Liver (tissue), 9 donors: ENCODE data around the gene CORO7. TPM values are rescaled to one million over a fixed set of nuclear protein-coding genes. Genes with fewer than 3 reads are reported as not detected.

Experiments
- DNase-seq: peaks from one replicate; pipeline ENCODE4 v3.0.0-alpha.2; 2017; ENCODE audit warnings: low spot score
- H3K27ac ChIP-seq, 2 donors: one replicate each; pipeline ENCODE4 v1.7.0; 2013; ENCODE audit warnings: inconsistent platforms in 2 of 2, low read length in 2 of 2, control low read depth in 1 of 2, low read depth in 1 of 2, mild to moderate bottlenecking in 1 of 2
- H3K27me3 ChIP-seq, 4 donors: one replicate each; pipeline versions ENCODE4 v1.6.1 to v1.7.0; 2013; ENCODE audit warnings: low read length in 3 of 4, inconsistent platforms in 1 of 4, mild to moderate bottlenecking in 1 of 4, moderate library complexity in 1 of 4; ENCODE audit not compliant: control insufficient read depth in 4 of 4, insufficient read depth in 4 of 4
- H3K36me3 ChIP-seq, 4 donors: one replicate each; pipeline versions ENCODE4 v1.6.1 to v1.7.0; 2013; ENCODE audit warnings: low read length in 3 of 4, mild to moderate bottlenecking in 3 of 4, low read depth in 1 of 4, moderate library complexity in 1 of 4; ENCODE audit not compliant: control insufficient read depth in 4 of 4, insufficient read depth in 3 of 4
- H3K4me1 ChIP-seq, 4 donors: one replicate each; pipeline versions ENCODE4 v1.6.1 to v1.7.0; 2013; ENCODE audit warnings: low read length in 3 of 4, mild to moderate bottlenecking in 3 of 4, moderate library complexity in 1 of 4; ENCODE audit not compliant: control insufficient read depth in 4 of 4, insufficient read depth in 4 of 4
- H3K4me3 ChIP-seq, 3 donors: one replicate each; pipeline versions ENCODE4 v1.6.1 to v1.7.0; 2013; ENCODE audit warnings: low read length in 3 of 3, control low read depth in 1 of 3, low read depth in 1 of 3, mild to moderate bottlenecking in 1 of 3
- H3K9ac ChIP-seq, 2 donors: one replicate each; pipeline ENCODE4 v1.7.0; 2013; ENCODE audit warnings: low read length in 2 of 2, mild to moderate bottlenecking in 2 of 2, moderate library complexity in 2 of 2, control low read depth in 1 of 2, low read depth in 1 of 2
- H3K9me3 ChIP-seq, 4 donors: one replicate each; pipeline versions ENCODE4 v1.6.1 to v1.7.0; 2013; ENCODE audit warnings: low read length in 3 of 4; ENCODE audit not compliant: control insufficient read depth in 4 of 4
- ATF3 ChIP-seq: IDR thresholded peaks from 2 replicates; pipeline ENCODE4 v1.6.1; 2016; ENCODE audit warnings: antibody characterized with exemption
- FOXA1 ChIP-seq: IDR thresholded peaks from 2 replicates; pipeline ENCODE4 v1.6.1; 2016; ENCODE audit warnings: antibody characterized with exemption
- FOXA2 ChIP-seq: IDR thresholded peaks from 2 replicates; pipeline ENCODE4 v1.6.1; 2016; ENCODE audit warnings: antibody characterized with exemption
- GABPA ChIP-seq, 2 donors: IDR thresholded peaks in 1 of 2; conservative IDR thresholded peaks in 1 of 2; 2 replicates each; pipeline ENCODE4 v1.6.1; 2016; ENCODE audit warnings: antibody characterized with exemption in 2 of 2, mild to moderate bottlenecking in 1 of 2, moderate library complexity in 1 of 2
- HNF4A ChIP-seq, 2 donors: conservative IDR thresholded peaks; 2 replicates each; pipeline ENCODE4 v1.6.1; 2016; ENCODE audit warnings: antibody characterized with exemption in 2 of 2, mild to moderate bottlenecking in 2 of 2
- HNF4G ChIP-seq: IDR thresholded peaks from 2 replicates; pipeline ENCODE4 v1.6.1; 2016; ENCODE audit warnings: antibody characterized with exemption
- NR2F2 ChIP-seq: IDR thresholded peaks from 2 replicates; pipeline ENCODE4 v1.6.1; 2016; ENCODE audit warnings: antibody characterized with exemption
- RAD21 ChIP-seq, 2 donors: IDR thresholded peaks; 2 replicates each; pipeline ENCODE4 v1.6.1; 2016; ENCODE audit warnings: antibody characterized with exemption in 2 of 2, mild to moderate bottlenecking in 2 of 2
- REST ChIP-seq: IDR thresholded peaks from 2 replicates; pipeline ENCODE4 v1.6.1; 2016; ENCODE audit warnings: antibody characterized with exemption, mild to moderate bottlenecking
- ZBTB33 ChIP-seq: IDR thresholded peaks from 2 replicates; pipeline ENCODE4 v1.6.1; 2016; ENCODE audit warnings: antibody characterized with exemption
- WGBS: extraction: QIAGEN DNeasy Blood & Tissue Kit; methylation state at CpG from one replicate; pipeline ENCODE4 v1.1.7; 2013; 5-methylcytosine and 5-hydroxymethylcytosine counted together
- polyA plus RNA-seq, 2 donors: library from polyadenylated mRNA; stranded (reverse) in 1 of 2; unstranded in 1 of 2; fragments of 200-250 nt in 1 of 2; fragments of >200 nt in 1 of 2; fragmentation: Nextera tagmentation in 1 of 2; extraction: Ambion mirVana in 1 of 2; gene quantifications; one replicate each; pipeline versions ENCODE4 v1.2.1 to v1.2.3, GENCODE V29; 2013 to 2015
- total RNA-seq, 2 donors: library from RNA; depleted of rRNA; stranded (reverse); fragments of >200 nt; gene quantifications; one replicate each; pipeline ENCODE4 v1.2.3, GENCODE V29; 2014
- TF ChIP-seq, protein P1 (sequence below): IDR thresholded peaks from 2 replicates; pipeline ENCODE4 v1.6.1; 2016; ENCODE audit warnings: antibody characterized with exemption
- donor health status: healthy.
- donor health status: healthy.
- donor health status: healthy.
- donor health status: healthy.
- donor health status: healthy.

CORO7 gene
- total and polyA plus RNA-seq, 4 donors = 7.3 to 21.5 (median 13.0) TPM

DNA sequence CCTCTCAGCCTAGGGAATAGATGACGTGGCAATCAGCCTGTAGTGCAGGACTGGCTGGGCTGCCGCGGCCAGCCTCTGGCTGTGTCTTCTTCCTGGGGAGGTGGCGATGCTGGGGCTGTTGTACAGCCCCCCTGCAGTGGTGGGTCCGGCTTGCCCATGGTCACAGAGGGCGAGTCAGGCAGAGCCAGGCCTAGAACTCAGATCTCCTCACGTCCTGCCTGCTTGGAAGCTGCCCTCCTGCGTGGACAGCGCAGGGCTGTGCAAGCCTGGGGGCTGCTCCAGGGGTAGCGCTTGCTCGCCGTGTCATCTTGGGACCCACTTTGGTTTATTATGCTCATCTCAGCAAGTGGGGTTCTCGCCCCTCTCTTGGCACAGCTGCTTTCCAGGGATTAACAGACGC, 38.7 kb upstream of the CORO7 start:
- Histone ChIP-seq H3K9me3 (no peaks in the 10 kb centered on the region), H3K36me3 (peaks cover 21 to 60% (median 53%) of the 10 kb centered on the region in 4 donors), H3K9ac (no peak overlapping the region), H3K27me3 (no peaks in the 10 kb centered on the region), H3K27ac (no peak overlapping the region), H3K4me1 (peaks cover 5 to 13% (median 7%) of the 10 kb centered on the region in 4 donors), H3K4me3 (no peak overlapping the region)
- TF ChIP-seq HNF4A (conservative IDR thresholded peaks at IDR 0.05) = no peak
- no peak for TF ChIP-seq RAD21 (IDR thresholded peaks at IDR 0.05)
- no peak for TF ChIP-seq GABPA (IDR thresholded peaks at IDR 0.05 in 1 of 2, conservative IDR thresholded peaks at IDR 0.05 in 1 of 2)
- no peak for TF ChIP-seq FOXA1
- TF ChIP-seq ATF3 = no peak
- TF ChIP-seq HNF4G = no peak
- no peak for TF ChIP-seq NR2F2
- no peak for TF ChIP-seq FOXA2
- TF ChIP-seq, protein P1, sequence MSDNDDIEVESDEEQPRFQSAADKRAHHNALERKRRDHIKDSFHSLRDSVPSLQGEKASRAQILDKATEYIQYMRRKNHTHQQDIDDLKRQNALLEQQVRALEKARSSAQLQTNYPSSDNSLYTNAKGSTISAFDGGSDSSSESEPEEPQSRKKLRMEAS = no peak
- TF ChIP-seq REST = no peak
- WGBS = 89% methylated on average over 14 of the region's 14 CpGs
- no peak for DNase-seq

GRCh38 chr16:4454623-4455022, 38.2 kb upstream of the CORO7 start:
- DNase-seq = no peak
- Histone ChIP-seq H3K27me3 (no peaks in the 10 kb centered on the region), H3K4me3 (no peak overlapping the region)

More at GRCh38 chr16:4454623-4455022, 38.2 kb upstream of the CORO7 start:
- TF ChIP-seq ZBTB33 (no peak), REST (peak; percentile 95)
- H3K9ac ChIP-seq = no peak overlapping the region
- peaks cover 22 to 65% (median 56%) of the 10 kb centered on the region in 4 donors for H3K36me3 ChIP-seq
- H3K27ac ChIP-seq = no peak overlapping the region
- peaks cover 5 to 13% (median 7%) of the 10 kb centered on the region in 4 donors for H3K4me1 ChIP-seq
- 90% methylated on average over 9 of the region's 9 CpGs for WGBS
- H3K9me3 ChIP-seq = no peaks in the 10 kb centered on the region
